ENCODE data around the gene RNF126.

DNA sequence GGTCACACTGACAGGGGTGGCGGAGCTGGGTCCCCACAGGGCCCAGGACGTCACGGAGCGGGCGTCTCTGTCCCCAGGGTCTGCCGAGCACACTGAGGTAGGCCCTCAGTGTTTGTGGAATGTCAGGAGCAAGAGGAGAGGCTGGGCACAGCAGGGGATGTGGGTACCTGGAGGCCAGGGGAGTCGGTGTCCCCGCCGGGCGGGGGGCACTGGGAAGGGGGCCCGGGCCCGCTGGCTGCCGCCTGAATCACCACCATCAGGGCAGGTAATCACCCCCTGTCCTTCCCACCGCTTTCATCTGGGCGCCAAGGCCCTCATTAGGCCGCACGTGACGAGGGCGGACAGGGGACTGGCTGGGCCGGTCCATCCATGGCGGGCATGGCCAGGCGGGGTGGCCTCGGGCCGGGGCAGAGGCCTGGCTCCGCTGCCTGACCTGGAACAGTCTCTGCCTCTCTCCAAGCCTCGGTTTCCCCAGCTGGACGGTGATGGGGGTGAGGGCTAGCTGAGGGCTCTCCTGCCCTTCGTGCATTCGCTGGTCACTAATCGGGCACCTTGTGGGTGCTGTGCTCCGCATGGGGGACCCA is 22.3 kb downstream of the RNF126 start:
- no peak for TF ChIP-seq EZH2 (IDR thresholded peaks at IDR 0.05; ENCODE audit: borderline replicate concordance, low read length)
- TF ChIP-seq, protein P1, sequence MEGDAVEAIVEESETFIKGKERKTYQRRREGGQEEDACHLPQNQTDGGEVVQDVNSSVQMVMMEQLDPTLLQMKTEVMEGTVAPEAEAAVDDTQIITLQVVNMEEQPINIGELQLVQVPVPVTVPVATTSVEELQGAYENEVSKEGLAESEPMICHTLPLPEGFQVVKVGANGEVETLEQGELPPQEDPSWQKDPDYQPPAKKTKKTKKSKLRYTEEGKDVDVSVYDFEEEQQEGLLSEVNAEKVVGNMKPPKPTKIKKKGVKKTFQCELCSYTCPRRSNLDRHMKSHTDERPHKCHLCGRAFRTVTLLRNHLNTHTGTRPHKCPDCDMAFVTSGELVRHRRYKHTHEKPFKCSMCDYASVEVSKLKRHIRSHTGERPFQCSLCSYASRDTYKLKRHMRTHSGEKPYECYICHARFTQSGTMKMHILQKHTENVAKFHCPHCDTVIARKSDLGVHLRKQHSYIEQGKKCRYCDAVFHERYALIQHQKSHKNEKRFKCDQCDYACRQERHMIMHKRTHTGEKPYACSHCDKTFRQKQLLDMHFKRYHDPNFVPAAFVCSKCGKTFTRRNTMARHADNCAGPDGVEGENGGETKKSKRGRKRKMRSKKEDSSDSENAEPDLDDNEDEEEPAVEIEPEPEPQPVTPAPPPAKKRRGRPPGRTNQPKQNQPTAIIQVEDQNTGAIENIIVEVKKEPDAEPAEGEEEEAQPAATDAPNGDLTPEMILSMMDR (IDR thresholded peaks at IDR 0.05; ENCODE audit: low read length): no peak
